ENCODE data around the gene TXNDC5.

DNA sequence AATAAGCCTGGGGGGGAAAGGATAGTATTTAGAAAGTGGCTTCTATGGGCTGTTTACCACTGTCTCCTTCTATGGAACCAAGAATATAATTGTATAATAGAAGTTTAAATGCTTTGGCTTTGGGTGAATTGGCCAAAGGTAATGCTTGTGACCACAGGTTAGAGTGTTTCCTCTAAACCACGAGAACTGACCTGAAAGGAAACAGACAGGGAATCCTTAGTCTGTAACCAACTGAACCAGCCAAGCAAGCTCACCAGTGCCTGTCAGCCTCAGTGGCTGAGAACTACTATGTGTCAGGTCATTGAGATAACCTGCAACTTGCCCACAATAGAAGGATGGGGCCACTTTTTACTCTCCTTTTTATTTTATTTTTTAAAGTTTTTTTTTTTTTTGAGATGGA, 47.9 kb upstream of the TXNDC5 start:
- TF ChIP-seq, protein P1, sequence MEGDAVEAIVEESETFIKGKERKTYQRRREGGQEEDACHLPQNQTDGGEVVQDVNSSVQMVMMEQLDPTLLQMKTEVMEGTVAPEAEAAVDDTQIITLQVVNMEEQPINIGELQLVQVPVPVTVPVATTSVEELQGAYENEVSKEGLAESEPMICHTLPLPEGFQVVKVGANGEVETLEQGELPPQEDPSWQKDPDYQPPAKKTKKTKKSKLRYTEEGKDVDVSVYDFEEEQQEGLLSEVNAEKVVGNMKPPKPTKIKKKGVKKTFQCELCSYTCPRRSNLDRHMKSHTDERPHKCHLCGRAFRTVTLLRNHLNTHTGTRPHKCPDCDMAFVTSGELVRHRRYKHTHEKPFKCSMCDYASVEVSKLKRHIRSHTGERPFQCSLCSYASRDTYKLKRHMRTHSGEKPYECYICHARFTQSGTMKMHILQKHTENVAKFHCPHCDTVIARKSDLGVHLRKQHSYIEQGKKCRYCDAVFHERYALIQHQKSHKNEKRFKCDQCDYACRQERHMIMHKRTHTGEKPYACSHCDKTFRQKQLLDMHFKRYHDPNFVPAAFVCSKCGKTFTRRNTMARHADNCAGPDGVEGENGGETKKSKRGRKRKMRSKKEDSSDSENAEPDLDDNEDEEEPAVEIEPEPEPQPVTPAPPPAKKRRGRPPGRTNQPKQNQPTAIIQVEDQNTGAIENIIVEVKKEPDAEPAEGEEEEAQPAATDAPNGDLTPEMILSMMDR (IDR thresholded peaks at IDR 0.05), result no peak
- TF ChIP-seq JUNB (IDR thresholded peaks at IDR 0.05), result no peak
- no peak for TF ChIP-seq POLR2A (IDR thresholded peaks at IDR 0.05; ENCODE audit: low read length)
- TF ChIP-seq RAD21 (conservative IDR thresholded peaks at IDR 0.05 in 1 of 2, IDR thresholded peaks at IDR 0.05 in 1 of 2), result no peak
- no peak for TF ChIP-seq KDM1A (IDR thresholded peaks at IDR 0.05; ENCODE audit: low read depth)

All from A549 (cell line).